SK-N-DZ (cell line): ENCODE data around the gene FDXR.

Experiments used
- DNase-seq: peaks from one replicate; pipeline ENCODE4 v3.0.0-alpha.2; 2015; ENCODE audit warnings: low spot score

FDXR gene

GRCh38 chr17:74898376-74898946, 25.7 kb upstream of the FDXR start:
- DNase-seq = no peak

- DNase-seq = no peak
These were observed 21.3 kb upstream of the FDXR start for GRCh38 chr17:74893936-74894671.

- no peak for DNase-seq
These were observed 20.4 kb upstream of the FDXR start, which contains the start of gene FADS6 for GRCh38 chr17:74892974-74893911. TSS of gene FADS6 (minus strand) at chr17:74893633. CDS start at chr17:74893595, 38 bp downstream.

GRCh38 chr17:74892013-74892841, 19.4 kb upstream of the FDXR start:
- no peak for DNase-seq

- DNase-seq = no peak
These were observed 17.8 kb upstream of the FDXR start for GRCh38 chr17:74890554-74890953.

- DNase-seq = no peak
These were observed 15.7 kb upstream of the FDXR start for GRCh38 chr17:74888469-74888868.

- DNase-seq = no peak
These were observed 10.5 kb upstream of the FDXR start for GRCh38 chr17:74883241-74883745.

- no peak for DNase-seq
These were observed 9.9 kb upstream of the FDXR start for GRCh38 chr17:74882517-74883240.

GRCh38 chr17:74881073-74881472, 8.3 kb upstream of the FDXR start:
- no peak for DNase-seq

GRCh38 chr17:74879308-74879707, 6.5 kb upstream of the FDXR start:
- DNase-seq = no peak

- no peak for DNase-seq
These were observed 5.9 kb upstream of the FDXR start for GRCh38 chr17:74878658-74879057.

- DNase-seq = no peak
These were observed 5.1 kb upstream of the FDXR start for GRCh38 chr17:74877592-74878548.

GRCh38 chr17:74875977-74876593, 3.3 kb upstream of the FDXR start:
- DNase-seq = no peak

GRCh38 chr17:74875155-74875976, 2.6 kb upstream of the FDXR start:
- no peak for DNase-seq

GRCh38 chr17:74874615-74875037, 1.8 kb upstream of the FDXR start:
- DNase-seq = no peak

GRCh38 chr17:74873874-74874614, 1.2 kb upstream of the FDXR start:
- DNase-seq = no peak
